HG03378 (cell line): ENCODE measurements around the gene SPATA46.
"Not testable (repeated sequence)": the region's sequence is repeated elsewhere in the genome, so short reads cannot be mapped to it uniquely, and the experiment has no call there.

Source experiments
- ATAC-seq: cut with Tn5 transposase; IDR thresholded peaks from one replicate; pipeline ENCODE4 v1.9.1; 2021; ENCODE audit warnings: mild to moderate bottlenecking, moderate library complexity; ENCODE audit not compliant: unreplicated experiment

SPATA46 gene

GRCh38 chr1:162358928-162359327, 17.7 kb downstream of the SPATA46 start:
- ATAC-seq: no peak

GRCh38 chr1:162357681-162358266, 18.9 kb downstream of the SPATA46 start:
- no peak for ATAC-seq

- ATAC-seq: no peak
Measured at GRCh38 chr1:162353702-162354101, 23.0 kb downstream of the SPATA46 start.

- ATAC-seq: no peak
Measured at GRCh38 chr1:162353078-162353477, 23.6 kb downstream of the SPATA46 start.

- ATAC-seq: not testable (repeated sequence)
Measured at GRCh38 chr1:162351874-162352273, 24.8 kb downstream of the SPATA46 start.

- ATAC-seq: no peak
Measured at GRCh38 chr1:162351246-162351842, 25.3 kb downstream of the SPATA46 start.

- ATAC-seq: no peak
Measured at GRCh38 chr1:162349635-162350330, 26.9 kb downstream of the SPATA46 start.

- no peak for ATAC-seq
Measured at GRCh38 chr1:162347281-162347680, 29.4 kb downstream of the SPATA46 start.

- ATAC-seq: no peak
Measured at GRCh38 chr1:162343470-162343869, 33.2 kb downstream of the SPATA46 start.

GRCh38 chr1:162342452-162342983, 34.1 kb downstream of the SPATA46 start:
- no peak for ATAC-seq

- ATAC-seq: no peak
Measured at GRCh38 chr1:162336621-162337285, 39.9 kb downstream of the SPATA46 start.

- no peak for ATAC-seq
Measured at GRCh38 chr1:162335126-162335525, 41.5 kb downstream of the SPATA46 start.

GRCh38 chr1:162333991-162334390, 42.7 kb downstream of the SPATA46 start:
- no peak for ATAC-seq

- ATAC-seq: no peak
Measured at GRCh38 chr1:162329826-162330225, 46.8 kb downstream of the SPATA46 start.

GRCh38 chr1:162328512-162328911, 48.1 kb downstream of the SPATA46 start:
- no peak for ATAC-seq

GRCh38 chr1:162327788-162328165, 48.9 kb downstream of the SPATA46 start:
- no peak for ATAC-seq

- ATAC-seq: no peak
Measured at GRCh38 chr1:162327144-162327787, 49.4 kb downstream of the SPATA46 start.

- ATAC-seq: no peak
Measured at GRCh38 chr1:162326559-162326958, 50.1 kb downstream of the SPATA46 start.

- ATAC-seq: no peak
Measured at GRCh38 chr1:162324396-162324795, 52.3 kb downstream of the SPATA46 start.
